Nephron progenitor cell (in vitro differentiated cells): ENCODE data around the gene RGS1.

ENCODE experiments used
- DNase-seq: peaks from one replicate; pipeline ENCODE4 v3.0.0; 2021
- H3K27ac Mint-ChIP-seq: 2 replicates; pipeline ENCODE4 v1.8.0; 2021; ENCODE audit warnings: mild to moderate bottlenecking, moderate library complexity, mixed read lengths
- H3K27me3 Mint-ChIP-seq: 2 replicates; pipeline ENCODE4 v1.8.0; 2021; ENCODE audit warnings: mild to moderate bottlenecking, low read depth, mixed read lengths; ENCODE audit not compliant: poor library complexity
- H3K36me3 Mint-ChIP-seq: 2 replicates; pipeline ENCODE4 v1.8.0; 2021; ENCODE audit warnings: low read depth, mixed read lengths
- H3K4me1 Mint-ChIP-seq: 2 replicates; pipeline ENCODE4 v1.8.0; 2021; ENCODE audit warnings: mixed read lengths
- H3K4me3 Mint-ChIP-seq: 2 replicates; pipeline ENCODE4 v1.8.0; 2021; ENCODE audit warnings: mild to moderate bottlenecking, moderate library complexity, mixed read lengths
- H3K9me3 Mint-ChIP-seq: 2 replicates; pipeline ENCODE4 v1.8.0; 2021; ENCODE audit warnings: mild to moderate bottlenecking, moderate library complexity, mixed read lengths
- CTCF ChIP-seq: fragments of 200-600 bp; sonication (generic); IDR thresholded peaks from 2 replicates; pipeline ENCODE4 v1.5.0; 2021; ENCODE audit warnings: antibody characterized with exemption

RGS1 gene

GRCh38 chr1:192539297-192540092 is 36.1 kb upstream of the RGS1 start:
- peak overlapping the region; percentile 93 for H3K27ac Mint-ChIP-seq
- H3K4me1 Mint-ChIP-seq = peaks cover 16% of the 10 kb centered on the region
- no peak for TF ChIP-seq CTCF
- H3K36me3 Mint-ChIP-seq = peaks cover 7% of the 10 kb centered on the region
- H3K4me3 Mint-ChIP-seq = no peak overlapping the region
- H3K9me3 Mint-ChIP-seq = peaks cover 17% of the 10 kb centered on the region
- no peaks in the 10 kb centered on the region for H3K27me3 Mint-ChIP-seq
- no peak for DNase-seq

GRCh38 chr1:192543445-192543844 is 32.1 kb upstream of the RGS1 start:
- H3K4me1 Mint-ChIP-seq = peaks cover 16% of the 10 kb centered on the region

GRCh38 chr1:192545896-192546521 is 29.6 kb upstream of the RGS1 start:
- DNase-seq = no peak

More at GRCh38 chr1:192543445-192543844, 32.1 kb upstream of the RGS1 start:
- no peak for DNase-seq
- TF ChIP-seq CTCF = no peak
- H3K9me3 Mint-ChIP-seq = no peaks in the 10 kb centered on the region
- H3K27me3 Mint-ChIP-seq = no peaks in the 10 kb centered on the region
- H3K36me3 Mint-ChIP-seq = no peaks in the 10 kb centered on the region
- no peak overlapping the region for H3K4me3 Mint-ChIP-seq
- no peak overlapping the region for H3K27ac Mint-ChIP-seq

GRCh38 chr1:192546596-192547190 is 28.9 kb upstream of the RGS1 start:
- DNase-seq = no peak
- H3K27ac Mint-ChIP-seq = no peak overlapping the region
- H3K4me1 Mint-ChIP-seq = peaks cover 9% of the 10 kb centered on the region
- no peaks in the 10 kb centered on the region for H3K36me3 Mint-ChIP-seq
- no peaks in the 10 kb centered on the region for H3K9me3 Mint-ChIP-seq
- no peak overlapping the region for H3K4me3 Mint-ChIP-seq
- no peaks in the 10 kb centered on the region for H3K27me3 Mint-ChIP-seq
- TF ChIP-seq CTCF = no peak

More at GRCh38 chr1:192545896-192546521, 29.6 kb upstream of the RGS1 start:
- no peaks in the 10 kb centered on the region for H3K36me3 Mint-ChIP-seq
- TF ChIP-seq CTCF = peak; percentile 9
- H3K4me3 Mint-ChIP-seq = no peak overlapping the region
- H3K4me1 Mint-ChIP-seq = peaks cover 6% of the 10 kb centered on the region
- H3K27ac Mint-ChIP-seq = no peak overlapping the region
- no peaks in the 10 kb centered on the region for H3K27me3 Mint-ChIP-seq
- no peaks in the 10 kb centered on the region for H3K9me3 Mint-ChIP-seq

- Mint-ChIP-seq H3K4me3 (no peak overlapping the region), H3K27ac (no peak overlapping the region), H3K36me3 (no peaks in the 10 kb centered on the region)
Observed at GRCh38 chr1:192547501-192547900, 28.1 kb upstream of the RGS1 start.

More at GRCh38 chr1:192547501-192547900, 28.1 kb upstream of the RGS1 start:
- no peak for DNase-seq
- Mint-ChIP-seq H3K9me3 (no peaks in the 10 kb centered on the region), H3K4me1 (peaks cover 9% of the 10 kb centered on the region), H3K27me3 (no peaks in the 10 kb centered on the region)
- no peak for TF ChIP-seq CTCF
